NCI-H1694 (cell line): Measurements from ENCODE around the gene CRLF1.
"Not testable (repeated sequence)": the region's sequence is repeated elsewhere in the genome, so short reads cannot be mapped to it uniquely, and the experiment has no call there.

Experiments
- DNase-seq: peaks from one replicate; lab custom pipeline; 2025; lab: John Stamatoyannopoulos, UW

Gene CRLF1

GRCh38 chr19:18608805-18609716 is 2.5 kb upstream of the CRLF1 start:
- no peak for DNase-seq

- no peak for DNase-seq
These were observed 1.7 kb upstream of the CRLF1 start for GRCh38 chr19:18608102-18608804.

- DNase-seq, result no peak
These were observed 865 bp upstream of the CRLF1 start for GRCh38 chr19:18607226-18608101.

GRCh38 chr19:18605546-18606280 is 886 bp downstream of the CRLF1 start:
- DNase-seq, result no peak

GRCh38 chr19:18605196-18605545 is 1.4 kb downstream of the CRLF1 start:
- no peak for DNase-seq

GRCh38 chr19:18604820-18605159 is 1.8 kb downstream of the CRLF1 start:
- DNase-seq, result no peak

GRCh38 chr19:18603958-18604819 is 2.4 kb downstream of the CRLF1 start:
- DNase-seq, result no peak

- DNase-seq, result no peak
These were observed 3.2 kb downstream of the CRLF1 start for GRCh38 chr19:18603255-18603957.

GRCh38 chr19:18601875-18602274 is 4.7 kb downstream of the CRLF1 start:
- no peak for DNase-seq

GRCh38 chr19:18600692-18601397 is 5.8 kb downstream of the CRLF1 start:
- DNase-seq, result not testable (repeated sequence)

- DNase-seq, result no peak
These were observed 7.1 kb downstream of the CRLF1 start for GRCh38 chr19:18599485-18599884.

- no peak for DNase-seq
These were observed 8.6 kb downstream of the CRLF1 start for GRCh38 chr19:18597809-18598660.

GRCh38 chr19:18596752-18597157 is 9.8 kb downstream of the CRLF1 start:
- DNase-seq, result no peak

GRCh38 chr19:18595475-18595874 is 11.1 kb downstream of the CRLF1 start:
- DNase-seq, result no peak

- DNase-seq, result no peak
These were observed 11.7 kb downstream of the CRLF1 start for GRCh38 chr19:18594824-18595373.

- DNase-seq, result peak; percentile 29
These were observed 12.3 kb downstream of the CRLF1 start for GRCh38 chr19:18594096-18594823.

- DNase-seq, result no peak
These were observed 13.1 kb downstream of the CRLF1 start for GRCh38 chr19:18593367-18594095.
